ENCODE results near the gene VEZT. TPM values are rescaled to one million over a fixed set of nuclear protein-coding genes. Genes with fewer than 3 reads are reported as not detected.

The VEZT gene
- total RNA-seq, 1 experiment from 2014 or later: 46.4 TPM

DNA sequence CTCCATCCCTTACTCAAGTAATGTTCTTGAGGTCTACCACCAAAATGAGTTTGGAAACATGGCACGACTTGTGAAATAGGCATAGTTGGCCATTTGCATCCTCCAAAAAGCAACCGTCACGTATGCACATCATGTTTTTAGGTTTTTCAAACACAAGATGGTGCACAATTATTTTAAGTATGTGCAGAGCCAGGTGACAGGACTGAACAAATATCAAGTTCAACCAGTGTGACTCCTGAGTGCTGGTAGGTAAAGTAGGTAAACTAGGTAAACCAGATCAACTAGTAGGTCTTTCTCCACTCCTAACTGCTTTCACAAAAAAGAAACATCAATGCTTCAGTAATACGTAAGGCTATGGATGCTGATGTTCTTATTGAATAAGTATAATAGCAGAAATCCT lies 39.5 kb upstream of the VEZT start:
- Histone ChIP-seq H3K4me1 (ENCODE audit: control insufficient read depth in 1 of 2, insufficient read depth in 2 of 2, low read length in 2 of 2) (peaks cover 19 to 42% of the 10 kb centered on the region in 2 experiments), H4K20me1 (ENCODE audit: insufficient read depth) (no peaks in the 10 kb centered on the region), H3K9ac (ENCODE audit: low read length) (no peak overlapping the region), H3K27me3 (ENCODE audit: insufficient read depth, low read length) (no peaks in the 10 kb centered on the region), H3K4me3 (replicated peaks in 1 of 2; ENCODE audit: low read depth in 1 of 2, low read length in 2 of 2) (no peak overlapping the region), H3K36me3 (ENCODE audit: control insufficient read depth in 1 of 2, insufficient read depth in 2 of 2, low read length in 2 of 2) (no peaks in the 10 kb centered on the region), H3K9me2 (ENCODE audit: insufficient read depth) (no peaks in the 10 kb centered on the region), H3K27ac (ENCODE audit: low read depth, low read length) (no peak overlapping the region), H3K4me2 (ENCODE audit: low read length) (no peak overlapping the region), H3K79me2 (ENCODE audit: insufficient read depth, low read length) (peaks cover 3% of the 10 kb centered on the region; the same call in 1 of the 2 replicates), H2AFZ (ENCODE audit: low read depth, low read length, poor library complexity, severe bottlenecking) (no peak overlapping the region), H3K9me3 (ENCODE audit: control insufficient read depth in 1 of 2, insufficient read depth in 1 of 2, low read depth in 1 of 2, low read length in 2 of 2) (no peaks in the 10 kb centered on the region)
- ChIA-PET POLR2A (no interaction called here), RAD21 (ENCODE audit: low non-redundant PET in 1 of 2, low total read pairs in 2 of 2, uncharacterized antibody in 2 of 2, unreplicated experiment in 2 of 2) (no interaction called here), CTCF (no interaction called here)
- intact Hi-C loops (cut with micrococcal nuclease): no loop called here
- no peak for TF ChIP-seq EZH2 (IDR thresholded peaks at IDR 0.05)
- no peak for TF ChIP-seq SP1 (IDR thresholded peaks at IDR 0.05; ENCODE audit: low read depth)
- TF ChIP-seq, protein P1, sequence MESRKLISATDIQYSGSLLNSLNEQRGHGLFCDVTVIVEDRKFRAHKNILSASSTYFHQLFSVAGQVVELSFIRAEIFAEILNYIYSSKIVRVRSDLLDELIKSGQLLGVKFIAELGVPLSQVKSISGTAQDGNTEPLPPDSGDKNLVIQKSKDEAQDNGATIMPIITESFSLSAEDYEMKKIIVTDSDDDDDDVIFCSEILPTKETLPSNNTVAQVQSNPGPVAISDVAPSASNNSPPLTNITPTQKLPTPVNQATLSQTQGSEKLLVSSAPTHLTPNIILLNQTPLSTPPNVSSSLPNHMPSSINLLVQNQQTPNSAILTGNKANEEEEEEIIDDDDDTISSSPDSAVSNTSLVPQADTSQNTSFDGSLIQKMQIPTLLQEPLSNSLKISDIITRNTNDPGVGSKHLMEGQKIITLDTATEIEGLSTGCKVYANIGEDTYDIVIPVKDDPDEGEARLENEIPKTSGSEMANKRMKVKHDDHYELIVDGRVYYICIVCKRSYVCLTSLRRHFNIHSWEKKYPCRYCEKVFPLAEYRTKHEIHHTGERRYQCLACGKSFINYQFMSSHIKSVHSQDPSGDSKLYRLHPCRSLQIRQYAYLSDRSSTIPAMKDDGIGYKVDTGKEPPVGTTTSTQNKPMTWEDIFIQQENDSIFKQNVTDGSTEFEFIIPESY (IDR thresholded peaks at IDR 0.05; ENCODE audit: extremely low read depth, insufficient replicate concordance, low read length): no peak
- TF ChIP-seq RAD21 (IDR thresholded peaks at IDR 0.05; ENCODE audit: low read depth): no peak
- TF ChIP-seq, protein P2, sequence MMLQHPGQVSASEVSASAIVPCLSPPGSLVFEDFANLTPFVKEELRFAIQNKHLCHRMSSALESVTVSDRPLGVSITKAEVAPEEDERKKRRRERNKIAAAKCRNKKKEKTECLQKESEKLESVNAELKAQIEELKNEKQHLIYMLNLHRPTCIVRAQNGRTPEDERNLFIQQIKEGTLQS (IDR thresholded peaks at IDR 0.05): no peak
- TF ChIP-seq, protein P3, sequence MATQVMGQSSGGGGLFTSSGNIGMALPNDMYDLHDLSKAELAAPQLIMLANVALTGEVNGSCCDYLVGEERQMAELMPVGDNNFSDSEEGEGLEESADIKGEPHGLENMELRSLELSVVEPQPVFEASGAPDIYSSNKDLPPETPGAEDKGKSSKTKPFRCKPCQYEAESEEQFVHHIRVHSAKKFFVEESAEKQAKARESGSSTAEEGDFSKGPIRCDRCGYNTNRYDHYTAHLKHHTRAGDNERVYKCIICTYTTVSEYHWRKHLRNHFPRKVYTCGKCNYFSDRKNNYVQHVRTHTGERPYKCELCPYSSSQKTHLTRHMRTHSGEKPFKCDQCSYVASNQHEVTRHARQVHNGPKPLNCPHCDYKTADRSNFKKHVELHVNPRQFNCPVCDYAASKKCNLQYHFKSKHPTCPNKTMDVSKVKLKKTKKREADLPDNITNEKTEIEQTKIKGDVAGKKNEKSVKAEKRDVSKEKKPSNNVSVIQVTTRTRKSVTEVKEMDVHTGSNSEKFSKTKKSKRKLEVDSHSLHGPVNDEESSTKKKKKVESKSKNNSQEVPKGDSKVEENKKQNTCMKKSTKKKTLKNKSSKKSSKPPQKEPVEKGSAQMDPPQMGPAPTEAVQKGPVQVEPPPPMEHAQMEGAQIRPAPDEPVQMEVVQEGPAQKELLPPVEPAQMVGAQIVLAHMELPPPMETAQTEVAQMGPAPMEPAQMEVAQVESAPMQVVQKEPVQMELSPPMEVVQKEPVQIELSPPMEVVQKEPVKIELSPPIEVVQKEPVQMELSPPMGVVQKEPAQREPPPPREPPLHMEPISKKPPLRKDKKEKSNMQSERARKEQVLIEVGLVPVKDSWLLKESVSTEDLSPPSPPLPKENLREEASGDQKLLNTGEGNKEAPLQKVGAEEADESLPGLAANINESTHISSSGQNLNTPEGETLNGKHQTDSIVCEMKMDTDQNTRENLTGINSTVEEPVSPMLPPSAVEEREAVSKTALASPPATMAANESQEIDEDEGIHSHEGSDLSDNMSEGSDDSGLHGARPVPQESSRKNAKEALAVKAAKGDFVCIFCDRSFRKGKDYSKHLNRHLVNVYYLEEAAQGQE (IDR thresholded peaks at IDR 0.05; ENCODE audit: low read depth): no peak
- TF ChIP-seq, protein P4, sequence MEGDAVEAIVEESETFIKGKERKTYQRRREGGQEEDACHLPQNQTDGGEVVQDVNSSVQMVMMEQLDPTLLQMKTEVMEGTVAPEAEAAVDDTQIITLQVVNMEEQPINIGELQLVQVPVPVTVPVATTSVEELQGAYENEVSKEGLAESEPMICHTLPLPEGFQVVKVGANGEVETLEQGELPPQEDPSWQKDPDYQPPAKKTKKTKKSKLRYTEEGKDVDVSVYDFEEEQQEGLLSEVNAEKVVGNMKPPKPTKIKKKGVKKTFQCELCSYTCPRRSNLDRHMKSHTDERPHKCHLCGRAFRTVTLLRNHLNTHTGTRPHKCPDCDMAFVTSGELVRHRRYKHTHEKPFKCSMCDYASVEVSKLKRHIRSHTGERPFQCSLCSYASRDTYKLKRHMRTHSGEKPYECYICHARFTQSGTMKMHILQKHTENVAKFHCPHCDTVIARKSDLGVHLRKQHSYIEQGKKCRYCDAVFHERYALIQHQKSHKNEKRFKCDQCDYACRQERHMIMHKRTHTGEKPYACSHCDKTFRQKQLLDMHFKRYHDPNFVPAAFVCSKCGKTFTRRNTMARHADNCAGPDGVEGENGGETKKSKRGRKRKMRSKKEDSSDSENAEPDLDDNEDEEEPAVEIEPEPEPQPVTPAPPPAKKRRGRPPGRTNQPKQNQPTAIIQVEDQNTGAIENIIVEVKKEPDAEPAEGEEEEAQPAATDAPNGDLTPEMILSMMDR (IDR thresholded peaks at IDR 0.05 in 2 of 3, conservative IDR thresholded peaks at IDR 0.05 in 1 of 3; ENCODE audit: borderline replicate concordance in 1 of 3, insufficient read depth in 1 of 3, low read depth in 2 of 3, low read length in 2 of 3): no peak
- DNase-seq (ENCODE audit: low read depth, low spot score) (no peak), ATAC-seq (no peak)
- BruUV-seq (replicated peaks): no TSS peak

All from HCT116 (cell line).